OCI-LY1 (cell line): ENCODE measurements around the gene LPAR5.

Experiments used
- H2AFZ ChIP-seq: fragments of 200-600 bp; sonication (generic), shearing (Covaris generic); 2 replicates; pipeline ENCODE4 v1.6.0; 2014; ENCODE audit warnings: antibody characterized with exemption, mild to moderate bottlenecking, low read length
- H3F3A ChIP-seq: fragments of 200-600 bp; sonication (generic), shearing (Covaris generic); 2 replicates; pipeline ENCODE4 v1.6.0; 2014; ENCODE audit warnings: mild to moderate bottlenecking, antibody characterized with exemption, low read length, moderate library complexity; ENCODE audit not compliant: insufficient read depth
- H3K27ac ChIP-seq: fragments of 200-600 bp; sonication (generic); 2 replicates; pipeline ENCODE4 v1.5.1; 2014; ENCODE audit warnings: low read length, mixed run types, mild to moderate bottlenecking, low read depth; ENCODE audit not compliant: poor library complexity, severe bottlenecking
- H3K27me3 ChIP-seq: fragments of 200-600 bp; sonication (generic); 2 replicates; pipeline ENCODE4 v1.6.0; 2014; ENCODE audit warnings: antibody characterized with exemption, mild to moderate bottlenecking, low read length, moderate library complexity; ENCODE audit not compliant: insufficient read depth
- H3K36me3 ChIP-seq: fragments of 200-600 bp; sonication (generic); 2 replicates; pipeline ENCODE4 v1.6.1; 2014; ENCODE audit warnings: mild to moderate bottlenecking, antibody characterized with exemption, low read length, moderate library complexity, mixed read lengths; ENCODE audit not compliant: insufficient read depth
- H3K4me1 ChIP-seq: fragments of 200-600 bp; sonication (generic); 2 replicates; pipeline ENCODE4 v1.5.1; 2014; ENCODE audit warnings: mild to moderate bottlenecking, low read length, moderate library complexity; ENCODE audit not compliant: insufficient read depth, severe bottlenecking
- H3K4me2 ChIP-seq: fragments of 200-600 bp; sonication (generic), shearing (Covaris generic); 2 replicates; pipeline ENCODE4 v1.6.1; 2014; ENCODE audit warnings: low read length
- H3K4me3 ChIP-seq: fragments of 200-600 bp; sonication (generic); 2 replicates; pipeline ENCODE4 v1.5.1; 2014; ENCODE audit warnings: low read length, low read depth, mild to moderate bottlenecking, mixed read lengths; ENCODE audit not compliant: poor library complexity, severe bottlenecking
- H3K79me2 ChIP-seq: fragments of 200-600 bp; shearing (Covaris generic); 2 replicates; pipeline ENCODE4 v1.6.1; 2016; ENCODE audit warnings: mixed run types, low read length, mixed read lengths; ENCODE audit not compliant: insufficient read depth
- H3K9ac ChIP-seq: fragments of 200-600 bp; sonication (generic), shearing (Covaris generic); 2 replicates; pipeline ENCODE4 v1.6.1; 2014; ENCODE audit warnings: mild to moderate bottlenecking, low read length, mixed read lengths
- H3K9me2 ChIP-seq: fragments of 200-600 bp; sonication (generic), shearing (Covaris generic); 2 replicates; pipeline ENCODE4 v1.6.1; 2014; ENCODE audit warnings: low read depth, mild to moderate bottlenecking, low read length, mixed read lengths
- H3K9me3 ChIP-seq: fragments of 200-600 bp; shearing (Covaris generic); 2 replicates; pipeline ENCODE4 v1.6.1; 2014; ENCODE audit warnings: low read length, mixed read lengths
- H4K20me1 ChIP-seq: fragments of 200-600 bp; sonication (generic), shearing (Covaris generic); 2 replicates; pipeline ENCODE4 v1.6.0; 2016; ENCODE audit warnings: mild to moderate bottlenecking, low read length; ENCODE audit not compliant: insufficient read depth
- EZH2 ChIP-seq: fragments of 200-600 bp; sonication (generic), shearing (Covaris generic); IDR thresholded peaks from 2 replicates; pipeline ENCODE4 v1.8.0; 2017; ENCODE audit warnings: borderline replicate concordance, mixed run types, mild to moderate bottlenecking, antibody characterized with exemption, low read length, moderate library complexity, mixed read lengths
- TF ChIP-seq, protein P1 (sequence below): fragments of 200-600 bp; sonication (generic), shearing (Covaris generic); IDR thresholded peaks from 2 replicates; pipeline ENCODE4 v1.5.1; 2017; ENCODE audit warnings: mild to moderate bottlenecking, antibody characterized with exemption, low read length, moderate library complexity, mixed read lengths

Gene LPAR5

DNA sequence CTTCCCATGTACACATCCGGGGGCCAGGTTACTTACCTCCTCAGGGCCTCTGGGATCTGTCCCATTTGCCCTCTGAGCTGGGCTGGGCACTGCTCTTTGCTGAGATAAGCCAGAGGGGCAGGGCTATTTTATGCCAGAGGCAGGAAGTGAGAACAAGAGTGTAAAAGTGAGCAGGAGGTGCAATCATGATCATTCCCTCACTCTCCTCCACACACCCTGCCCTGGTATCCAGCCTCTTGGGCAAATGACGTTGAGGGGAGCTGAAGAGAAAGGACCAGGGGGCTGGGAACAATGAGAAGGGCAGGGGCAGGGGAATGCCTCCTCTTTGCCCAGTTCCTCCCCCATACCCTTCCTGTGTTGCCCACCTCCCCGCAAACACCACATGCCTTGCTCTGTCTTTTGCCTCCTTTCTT lies 4.2 kb downstream of the LPAR5 start:
- peak overlapping the region; percentile 70 for H3K9ac ChIP-seq
- H3K27ac ChIP-seq = peak overlapping the region; percentile 95
- H2AFZ ChIP-seq = no peak overlapping the region
- no peak for TF ChIP-seq EZH2
- TF ChIP-seq, protein P1, sequence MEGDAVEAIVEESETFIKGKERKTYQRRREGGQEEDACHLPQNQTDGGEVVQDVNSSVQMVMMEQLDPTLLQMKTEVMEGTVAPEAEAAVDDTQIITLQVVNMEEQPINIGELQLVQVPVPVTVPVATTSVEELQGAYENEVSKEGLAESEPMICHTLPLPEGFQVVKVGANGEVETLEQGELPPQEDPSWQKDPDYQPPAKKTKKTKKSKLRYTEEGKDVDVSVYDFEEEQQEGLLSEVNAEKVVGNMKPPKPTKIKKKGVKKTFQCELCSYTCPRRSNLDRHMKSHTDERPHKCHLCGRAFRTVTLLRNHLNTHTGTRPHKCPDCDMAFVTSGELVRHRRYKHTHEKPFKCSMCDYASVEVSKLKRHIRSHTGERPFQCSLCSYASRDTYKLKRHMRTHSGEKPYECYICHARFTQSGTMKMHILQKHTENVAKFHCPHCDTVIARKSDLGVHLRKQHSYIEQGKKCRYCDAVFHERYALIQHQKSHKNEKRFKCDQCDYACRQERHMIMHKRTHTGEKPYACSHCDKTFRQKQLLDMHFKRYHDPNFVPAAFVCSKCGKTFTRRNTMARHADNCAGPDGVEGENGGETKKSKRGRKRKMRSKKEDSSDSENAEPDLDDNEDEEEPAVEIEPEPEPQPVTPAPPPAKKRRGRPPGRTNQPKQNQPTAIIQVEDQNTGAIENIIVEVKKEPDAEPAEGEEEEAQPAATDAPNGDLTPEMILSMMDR = no peak
- peak overlapping the region; percentile 58 for H3K4me3 ChIP-seq
- no peaks in the 10 kb centered on the region for H3K27me3 ChIP-seq
- no peaks in the 10 kb centered on the region for H4K20me1 ChIP-seq
- no peaks in the 10 kb centered on the region for H3K36me3 ChIP-seq
- H3F3A ChIP-seq = no peaks in the 10 kb centered on the region
- H3K9me3 ChIP-seq = no peaks in the 10 kb centered on the region
- H3K4me1 ChIP-seq = peaks cover 79% of the 10 kb centered on the region
- H3K79me2 ChIP-seq = no peaks in the 10 kb centered on the region
- no peaks in the 10 kb centered on the region for H3K9me2 ChIP-seq
- peak overlapping the region; percentile 59 for H3K4me2 ChIP-seq

DNA sequence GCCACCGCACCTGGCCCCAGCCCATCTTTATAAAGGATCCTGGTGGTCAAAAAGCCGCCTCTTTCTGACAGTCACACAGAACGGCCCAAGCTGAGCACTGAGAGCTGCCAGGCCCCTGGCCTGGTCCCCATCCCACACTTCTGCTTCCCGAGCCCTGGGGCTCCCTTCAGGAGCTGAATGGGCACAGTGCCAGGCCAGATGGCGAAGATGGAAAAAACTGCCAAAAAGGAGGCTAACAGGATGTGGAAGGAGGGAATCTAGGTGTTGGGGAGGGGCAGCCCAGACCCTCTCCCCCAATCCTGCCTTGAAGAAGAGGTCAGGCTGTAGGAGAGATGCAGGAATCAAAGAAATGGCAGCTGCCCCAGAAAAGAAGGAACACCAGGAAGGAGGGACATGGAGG lies 5.0 kb downstream of the LPAR5 start:
- H3K9ac ChIP-seq = peak overlapping the region; percentile 70

DNA sequence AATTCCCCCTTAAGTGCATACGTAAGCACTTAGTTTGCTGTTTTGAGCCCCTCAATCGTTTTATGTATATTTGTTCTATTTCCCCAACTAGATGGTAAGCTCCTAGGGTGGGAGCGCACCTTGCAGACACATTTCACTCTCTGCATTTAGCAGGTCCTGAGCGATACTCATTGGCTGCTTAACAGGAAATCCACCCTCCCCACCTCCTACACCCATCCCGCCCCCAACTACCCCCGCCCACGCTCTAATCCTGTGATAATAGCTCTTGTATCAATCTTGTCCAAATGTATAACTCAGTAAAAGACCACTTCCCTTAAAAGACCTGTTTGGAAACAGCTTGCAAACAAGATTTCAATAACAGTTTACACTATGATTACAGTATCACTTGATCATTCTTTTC lies 8.1 kb downstream of the LPAR5 start:
- no peak overlapping the region for H2AFZ ChIP-seq
- peak overlapping the region; percentile 51 for H3K4me3 ChIP-seq
- H3K27me3 ChIP-seq = no peaks in the 10 kb centered on the region
- peak overlapping the region; percentile 84 for H3K27ac ChIP-seq
- no peaks in the 10 kb centered on the region for H4K20me1 ChIP-seq
- no peaks in the 10 kb centered on the region for H3K9me2 ChIP-seq
- H3K79me2 ChIP-seq = no peaks in the 10 kb centered on the region
- no peaks in the 10 kb centered on the region for H3K9me3 ChIP-seq
- TF ChIP-seq, protein P1 = no peak
- TF ChIP-seq EZH2 = no peak
- peaks cover 51% of the 10 kb centered on the region for H3K4me1 ChIP-seq
- H3F3A ChIP-seq = no peaks in the 10 kb centered on the region
- peak overlapping the region; percentile 50; the same call in 1 of the 2 replicates for H3K9ac ChIP-seq
- peak overlapping the region; percentile 71 for H3K4me2 ChIP-seq
- peaks cover 6% of the 10 kb centered on the region; the same call in 1 of the 2 replicates for H3K36me3 ChIP-seq

More for the DNA sequence above, 5.0 kb downstream of the LPAR5 start:
- H3K36me3 ChIP-seq = no peaks in the 10 kb centered on the region
- H3K27me3 ChIP-seq = no peaks in the 10 kb centered on the region
- H4K20me1 ChIP-seq = no peaks in the 10 kb centered on the region
- H3K4me3 ChIP-seq = peak overlapping the region; percentile 58
- no peaks in the 10 kb centered on the region for H3K9me3 ChIP-seq
- TF ChIP-seq, protein P1 = no peak
- TF ChIP-seq EZH2 = no peak
- H3K9me2 ChIP-seq = no peaks in the 10 kb centered on the region
- H3F3A ChIP-seq = no peaks in the 10 kb centered on the region
- H2AFZ ChIP-seq = no peak overlapping the region
- H3K4me2 ChIP-seq = peak overlapping the region; percentile 59
- H3K4me1 ChIP-seq = peaks cover 73% of the 10 kb centered on the region
- no peaks in the 10 kb centered on the region for H3K79me2 ChIP-seq
- peak overlapping the region; percentile 95 for H3K27ac ChIP-seq
